ENCODE data around the gene RNF207.
A peak's percentile ranks its signal among the peaks of the same experiment; 100 is the strongest.

Gene RNF207

GRCh38 chr1:6246497-6247467 lies 40.9 kb downstream of the RNF207 start (continued):
- TF ChIP-seq ZNF837 (tag by site-specific recombination; IDR thresholded peaks at IDR 0.05) (no peak), ZNF707 (tag by site-specific recombination; IDR thresholded peaks at IDR 0.05) (no peak), HOXC10 (CRISPR knock-in tag; IDR thresholded peaks at IDR 0.05) (no peak), ZNF146 (tag by site-specific recombination; IDR thresholded peaks at IDR 0.05) (0 out of 2 replicates have a peak, but pooled peaks have one; percentile 4), ZNF830 (tag by site-specific recombination; IDR thresholded peaks at IDR 0.05; ENCODE audit: low read depth) (no peak), ZIC2 (tag by site-specific recombination; IDR thresholded peaks at IDR 0.05) (peak; percentile 65), ZNF23 (tag by site-specific recombination; IDR thresholded peaks at IDR 0.05; ENCODE audit: borderline replicate concordance) (no peak), ZNF133 (tag by site-specific recombination; IDR thresholded peaks at IDR 0.05) (no peak), ZNF26 (tag by site-specific recombination; IDR thresholded peaks at IDR 0.05) (no peak), KLF16 (tag by site-specific recombination; IDR thresholded peaks at IDR 0.05) (no peak), GLI4 (tag by site-specific recombination; IDR thresholded peaks at IDR 0.05) (no peak), ZNF140 (tag by site-specific recombination; IDR thresholded peaks at IDR 0.05) (no peak), ZNF585B (tag by site-specific recombination; IDR thresholded peaks at IDR 0.05) (no peak), ZNF624 (tag by site-specific recombination; IDR thresholded peaks at IDR 0.05) (no peak), REPIN1 (tag by site-specific recombination; IDR thresholded peaks at IDR 0.05; ENCODE audit: low read depth) (no peak), ZNF514 (tag by site-specific recombination; IDR thresholded peaks at IDR 0.05) (no peak), KLF7 (tag by site-specific recombination; IDR thresholded peaks at IDR 0.05; ENCODE audit: borderline replicate concordance) (no peak; the same call in 1 of the 2 replicates), ZNF423 (tag by site-specific recombination; IDR thresholded peaks at IDR 0.05) (peak; percentile 84; the same call in 1 of the 2 replicates), ZNF174 (tag by site-specific recombination; IDR thresholded peaks at IDR 0.05) (no peak), YY2 (tag by site-specific recombination; IDR thresholded peaks at IDR 0.05) (no peak), OSR2 (tag by site-specific recombination; IDR thresholded peaks at IDR 0.05) (0 out of 2 replicates have a peak, but pooled peaks have one; percentile 23), ZNF16 (tag by site-specific recombination; IDR thresholded peaks at IDR 0.05; ENCODE audit: low read depth) (no peak), ZNF704 (tag by site-specific recombination; IDR thresholded peaks at IDR 0.05) (no peak), ZBTB49 (tag by site-specific recombination; IDR thresholded peaks at IDR 0.05; ENCODE audit: low read depth) (no peak), ZNF621 (tag by site-specific recombination; IDR thresholded peaks at IDR 0.05) (no peak), ZNF629 (tag by site-specific recombination; IDR thresholded peaks at IDR 0.05) (no peak)
- TF ChIP-seq, protein P1, sequence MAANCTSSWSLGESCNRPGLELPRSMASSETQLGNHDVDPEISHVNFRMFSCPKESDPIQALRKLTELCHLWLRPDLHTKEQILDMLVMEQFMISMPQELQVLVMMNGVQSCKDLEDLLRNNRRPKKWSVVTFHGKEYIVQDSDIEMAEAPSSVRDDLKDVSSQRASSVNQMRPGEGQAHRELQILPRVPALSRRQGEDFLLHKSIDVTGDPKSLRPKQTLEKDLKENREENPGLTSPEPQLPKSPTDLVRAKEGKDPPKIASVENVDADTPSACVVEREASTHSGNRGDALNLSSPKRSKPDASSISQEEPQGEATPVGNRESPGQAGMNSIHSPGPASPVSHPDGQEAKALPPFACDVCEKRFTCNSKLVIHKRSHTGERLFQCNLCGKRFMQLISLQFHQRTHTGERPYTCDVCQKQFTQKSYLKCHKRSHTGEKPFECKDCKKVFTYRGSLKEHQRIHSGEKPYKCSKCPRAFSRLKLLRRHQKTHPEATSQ (tag by site-specific recombination; IDR thresholded peaks at IDR 0.05) = no peak
- TF ChIP-seq, protein P2, sequence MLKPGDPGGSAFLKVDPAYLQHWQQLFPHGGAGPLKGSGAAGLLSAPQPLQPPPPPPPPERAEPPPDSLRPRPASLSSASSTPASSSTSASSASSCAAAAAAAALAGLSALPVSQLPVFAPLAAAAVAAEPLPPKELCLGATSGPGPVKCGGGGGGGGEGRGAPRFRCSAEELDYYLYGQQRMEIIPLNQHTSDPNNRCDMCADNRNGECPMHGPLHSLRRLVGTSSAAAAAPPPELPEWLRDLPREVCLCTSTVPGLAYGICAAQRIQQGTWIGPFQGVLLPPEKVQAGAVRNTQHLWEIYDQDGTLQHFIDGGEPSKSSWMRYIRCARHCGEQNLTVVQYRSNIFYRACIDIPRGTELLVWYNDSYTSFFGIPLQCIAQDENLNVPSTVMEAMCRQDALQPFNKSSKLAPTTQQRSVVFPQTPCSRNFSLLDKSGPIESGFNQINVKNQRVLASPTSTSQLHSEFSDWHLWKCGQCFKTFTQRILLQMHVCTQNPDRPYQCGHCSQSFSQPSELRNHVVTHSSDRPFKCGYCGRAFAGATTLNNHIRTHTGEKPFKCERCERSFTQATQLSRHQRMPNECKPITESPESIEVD (tag by site-specific recombination; IDR thresholded peaks at IDR 0.05) = no peak
- TF ChIP-seq, protein P3, sequence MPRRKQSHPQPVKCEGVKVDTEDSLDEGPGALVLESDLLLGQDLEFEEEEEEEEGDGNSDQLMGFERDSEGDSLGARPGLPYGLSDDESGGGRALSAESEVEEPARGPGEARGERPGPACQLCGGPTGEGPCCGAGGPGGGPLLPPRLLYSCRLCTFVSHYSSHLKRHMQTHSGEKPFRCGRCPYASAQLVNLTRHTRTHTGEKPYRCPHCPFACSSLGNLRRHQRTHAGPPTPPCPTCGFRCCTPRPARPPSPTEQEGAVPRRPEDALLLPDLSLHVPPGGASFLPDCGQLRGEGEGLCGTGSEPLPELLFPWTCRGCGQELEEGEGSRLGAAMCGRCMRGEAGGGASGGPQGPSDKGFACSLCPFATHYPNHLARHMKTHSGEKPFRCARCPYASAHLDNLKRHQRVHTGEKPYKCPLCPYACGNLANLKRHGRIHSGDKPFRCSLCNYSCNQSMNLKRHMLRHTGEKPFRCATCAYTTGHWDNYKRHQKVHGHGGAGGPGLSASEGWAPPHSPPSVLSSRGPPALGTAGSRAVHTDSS (tag by site-specific recombination; IDR thresholded peaks at IDR 0.05) = no peak

Data from HEK293 (cell line).